ENCODE results near the gene MRPL1. TPM values are rescaled to one million over a fixed set of nuclear protein-coding genes. Genes with fewer than 3 reads are reported as not detected.
A peak's percentile ranks its signal among the peaks of the same experiment; 100 is the strongest.

MRPL1 gene
- total and polyA plus RNA-seq, 4 donors = 10.5 to 20.6 (median 16.1) TPM

DNA sequence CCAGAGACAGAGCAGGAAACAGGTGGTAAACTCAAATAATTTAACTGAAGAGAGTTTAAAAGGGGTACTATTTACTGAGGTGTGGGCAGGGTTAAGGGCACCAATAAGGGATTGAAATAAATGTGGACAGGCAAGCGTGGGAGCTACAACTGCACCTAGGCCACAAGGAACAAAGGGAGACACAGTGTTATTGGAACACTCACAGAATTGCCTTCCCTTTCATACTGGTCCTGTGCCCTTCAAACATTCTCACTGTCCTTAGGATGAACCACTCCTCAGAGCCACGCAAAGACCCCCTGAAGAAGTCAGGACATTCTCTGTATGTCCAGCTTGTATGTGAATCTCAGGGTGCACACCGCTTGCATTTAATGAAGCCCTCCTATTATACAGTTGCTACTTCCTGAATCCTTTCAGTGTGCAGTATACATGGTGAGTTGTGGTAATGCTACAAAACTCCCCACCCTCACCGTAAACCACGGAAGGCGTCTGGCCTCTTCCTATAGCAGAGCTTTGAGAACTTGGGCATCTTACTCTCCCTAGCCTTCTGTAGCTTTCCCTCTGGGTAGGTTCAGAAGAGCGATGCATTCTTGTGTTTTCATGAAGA lies 9.6 kb upstream of the MRPL1 start:
- no peaks in the 10 kb centered on the region for H3K4me1 ChIP-seq (ENCODE audit: control insufficient read depth in 4 of 4, insufficient read depth in 4 of 4, low read length in 3 of 4)
- WGBS = 62% methylated on average over 7 of the region's 7 CpGs
- no peaks in the 10 kb centered on the region for H3K27me3 ChIP-seq (ENCODE audit: control insufficient read depth in 4 of 4, insufficient read depth in 4 of 4, low read length in 3 of 4)
- no peaks in the 10 kb centered on the region for H3K36me3 ChIP-seq (ENCODE audit: control insufficient read depth in 4 of 4, insufficient read depth in 3 of 4, low read depth in 1 of 4, low read length in 3 of 4)
- peak overlapping the region; percentile 19 to 59 for H3K27ac ChIP-seq (ENCODE audit: low read depth in 1 of 2, low read length in 2 of 2)
- TF ChIP-seq RXRA (IDR thresholded peaks at IDR 0.05) (no peak), SP1 (IDR thresholded peaks at IDR 0.05) (no peak), JUND (IDR thresholded peaks at IDR 0.05) (no peak), EGR1 (IDR thresholded peaks at IDR 0.05; ENCODE audit: low read depth in 2 of 2) (no peak), GABPA (IDR thresholded peaks at IDR 0.05 in 1 of 2, conservative IDR thresholded peaks at IDR 0.05 in 1 of 2) (no peak), FOXA2 (IDR thresholded peaks at IDR 0.05) (no peak), YY1 (IDR thresholded peaks at IDR 0.05) (no peak), HNF4G (IDR thresholded peaks at IDR 0.05) (no peak)
- TF ChIP-seq, protein P1, sequence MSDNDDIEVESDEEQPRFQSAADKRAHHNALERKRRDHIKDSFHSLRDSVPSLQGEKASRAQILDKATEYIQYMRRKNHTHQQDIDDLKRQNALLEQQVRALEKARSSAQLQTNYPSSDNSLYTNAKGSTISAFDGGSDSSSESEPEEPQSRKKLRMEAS (IDR thresholded peaks at IDR 0.05) = no peak
- TF ChIP-seq, protein P2, sequence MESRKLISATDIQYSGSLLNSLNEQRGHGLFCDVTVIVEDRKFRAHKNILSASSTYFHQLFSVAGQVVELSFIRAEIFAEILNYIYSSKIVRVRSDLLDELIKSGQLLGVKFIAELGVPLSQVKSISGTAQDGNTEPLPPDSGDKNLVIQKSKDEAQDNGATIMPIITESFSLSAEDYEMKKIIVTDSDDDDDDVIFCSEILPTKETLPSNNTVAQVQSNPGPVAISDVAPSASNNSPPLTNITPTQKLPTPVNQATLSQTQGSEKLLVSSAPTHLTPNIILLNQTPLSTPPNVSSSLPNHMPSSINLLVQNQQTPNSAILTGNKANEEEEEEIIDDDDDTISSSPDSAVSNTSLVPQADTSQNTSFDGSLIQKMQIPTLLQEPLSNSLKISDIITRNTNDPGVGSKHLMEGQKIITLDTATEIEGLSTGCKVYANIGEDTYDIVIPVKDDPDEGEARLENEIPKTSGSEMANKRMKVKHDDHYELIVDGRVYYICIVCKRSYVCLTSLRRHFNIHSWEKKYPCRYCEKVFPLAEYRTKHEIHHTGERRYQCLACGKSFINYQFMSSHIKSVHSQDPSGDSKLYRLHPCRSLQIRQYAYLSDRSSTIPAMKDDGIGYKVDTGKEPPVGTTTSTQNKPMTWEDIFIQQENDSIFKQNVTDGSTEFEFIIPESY (IDR thresholded peaks at IDR 0.05) = no peak
- TF ChIP-seq, protein P3, sequence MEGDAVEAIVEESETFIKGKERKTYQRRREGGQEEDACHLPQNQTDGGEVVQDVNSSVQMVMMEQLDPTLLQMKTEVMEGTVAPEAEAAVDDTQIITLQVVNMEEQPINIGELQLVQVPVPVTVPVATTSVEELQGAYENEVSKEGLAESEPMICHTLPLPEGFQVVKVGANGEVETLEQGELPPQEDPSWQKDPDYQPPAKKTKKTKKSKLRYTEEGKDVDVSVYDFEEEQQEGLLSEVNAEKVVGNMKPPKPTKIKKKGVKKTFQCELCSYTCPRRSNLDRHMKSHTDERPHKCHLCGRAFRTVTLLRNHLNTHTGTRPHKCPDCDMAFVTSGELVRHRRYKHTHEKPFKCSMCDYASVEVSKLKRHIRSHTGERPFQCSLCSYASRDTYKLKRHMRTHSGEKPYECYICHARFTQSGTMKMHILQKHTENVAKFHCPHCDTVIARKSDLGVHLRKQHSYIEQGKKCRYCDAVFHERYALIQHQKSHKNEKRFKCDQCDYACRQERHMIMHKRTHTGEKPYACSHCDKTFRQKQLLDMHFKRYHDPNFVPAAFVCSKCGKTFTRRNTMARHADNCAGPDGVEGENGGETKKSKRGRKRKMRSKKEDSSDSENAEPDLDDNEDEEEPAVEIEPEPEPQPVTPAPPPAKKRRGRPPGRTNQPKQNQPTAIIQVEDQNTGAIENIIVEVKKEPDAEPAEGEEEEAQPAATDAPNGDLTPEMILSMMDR (IDR thresholded peaks at IDR 0.05; ENCODE audit: low read depth, low read length, missing input control) = no peak
- H3K9ac ChIP-seq (ENCODE audit: low read depth in 1 of 2, low read length in 2 of 2) = peak overlapping the region in 1 of 2 donors; percentile 43
- no peak for DNase-seq (ENCODE audit: low spot score)
- no peak overlapping the region for H3K4me3 ChIP-seq (ENCODE audit: low read depth in 1 of 3, low read length in 3 of 3)
- no peaks in the 10 kb centered on the region for H3K9me3 ChIP-seq (ENCODE audit: control insufficient read depth in 4 of 4, low read length in 3 of 4)

DNA sequence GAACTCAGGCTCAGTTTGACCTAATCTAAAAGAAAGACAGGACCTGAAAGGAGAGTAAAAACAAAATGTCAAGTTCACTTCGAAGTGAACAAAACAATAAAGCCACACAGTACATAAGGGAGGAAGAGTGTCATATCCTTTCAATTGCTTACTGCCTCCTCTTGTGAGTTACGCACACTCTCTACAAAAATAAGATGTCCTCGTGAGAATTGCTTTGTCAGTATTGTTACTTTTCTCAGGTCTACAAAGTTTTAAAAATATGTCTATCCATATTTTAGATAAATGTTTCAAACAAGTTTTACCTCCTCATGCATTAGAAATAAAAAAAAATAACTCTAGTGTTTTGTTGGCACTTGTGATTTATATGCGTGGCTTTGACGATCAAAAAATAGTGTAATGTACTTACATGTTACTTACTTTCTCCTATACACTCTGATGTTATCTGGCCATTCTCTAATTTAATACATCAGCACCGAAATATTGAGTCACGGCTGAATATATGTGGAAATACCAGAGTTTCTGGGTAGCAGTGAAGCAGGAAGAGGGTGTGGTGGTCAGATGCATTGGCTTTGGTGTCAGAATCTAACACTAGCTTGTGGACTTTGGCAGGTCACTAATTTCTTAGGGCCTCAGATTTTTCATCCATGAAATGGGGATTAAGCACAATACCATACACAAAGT lies 8.1 kb upstream of the MRPL1 start:
- peak overlapping the region; percentile 41 to 56 for H3K27ac ChIP-seq (ENCODE audit: low read depth in 1 of 2, low read length in 2 of 2)
- no peaks in the 10 kb centered on the region for H3K36me3 ChIP-seq (ENCODE audit: control insufficient read depth in 4 of 4, insufficient read depth in 3 of 4, low read depth in 1 of 4, low read length in 3 of 4)
- DNase-seq (ENCODE audit: low spot score) = no peak
- H3K9me3 ChIP-seq (ENCODE audit: control insufficient read depth in 4 of 4, low read length in 3 of 4) = no peaks in the 10 kb centered on the region
- peak overlapping the region in 1 of 2 donors; percentile 27 for H3K9ac ChIP-seq (ENCODE audit: low read depth in 1 of 2, low read length in 2 of 2)
- H3K27me3 ChIP-seq (ENCODE audit: control insufficient read depth in 4 of 4, insufficient read depth in 4 of 4, low read length in 3 of 4) = no peaks in the 10 kb centered on the region
- no peak overlapping the region for H3K4me3 ChIP-seq (ENCODE audit: low read depth in 1 of 3, low read length in 3 of 3)
- peaks cover 0 to 1% (median 0%) of the 10 kb centered on the region in 4 donors for H3K4me1 ChIP-seq (ENCODE audit: control insufficient read depth in 4 of 4, insufficient read depth in 4 of 4, low read length in 3 of 4)
- 68% methylated on average over 7 of the region's 7 CpGs for WGBS
- TF ChIP-seq, protein P2 (IDR thresholded peaks at IDR 0.05) = no peak
- TF ChIP-seq, protein P4, sequence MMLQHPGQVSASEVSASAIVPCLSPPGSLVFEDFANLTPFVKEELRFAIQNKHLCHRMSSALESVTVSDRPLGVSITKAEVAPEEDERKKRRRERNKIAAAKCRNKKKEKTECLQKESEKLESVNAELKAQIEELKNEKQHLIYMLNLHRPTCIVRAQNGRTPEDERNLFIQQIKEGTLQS (IDR thresholded peaks at IDR 0.05) = no peak
- TF ChIP-seq HNF4A (conservative IDR thresholded peaks at IDR 0.05) (no peak), GABPA (IDR thresholded peaks at IDR 0.05 in 1 of 2, conservative IDR thresholded peaks at IDR 0.05 in 1 of 2) (no peak), HNF4G (IDR thresholded peaks at IDR 0.05) (no peak), TAF1 (conservative IDR thresholded peaks at IDR 0.05) (no peak), YY1 (IDR thresholded peaks at IDR 0.05) (no peak), NR2F2 (IDR thresholded peaks at IDR 0.05) (no peak), FOXA1 (IDR thresholded peaks at IDR 0.05) (no peak), JUND (IDR thresholded peaks at IDR 0.05) (no peak), SP1 (IDR thresholded peaks at IDR 0.05) (no peak), RAD21 (IDR thresholded peaks at IDR 0.05) (no peak), FOXA2 (IDR thresholded peaks at IDR 0.05) (no peak), RXRA (IDR thresholded peaks at IDR 0.05) (no peak)
- TF ChIP-seq, protein P3 (IDR thresholded peaks at IDR 0.05; ENCODE audit: low read depth, low read length, missing input control) = no peak
- TF ChIP-seq, protein P5, sequence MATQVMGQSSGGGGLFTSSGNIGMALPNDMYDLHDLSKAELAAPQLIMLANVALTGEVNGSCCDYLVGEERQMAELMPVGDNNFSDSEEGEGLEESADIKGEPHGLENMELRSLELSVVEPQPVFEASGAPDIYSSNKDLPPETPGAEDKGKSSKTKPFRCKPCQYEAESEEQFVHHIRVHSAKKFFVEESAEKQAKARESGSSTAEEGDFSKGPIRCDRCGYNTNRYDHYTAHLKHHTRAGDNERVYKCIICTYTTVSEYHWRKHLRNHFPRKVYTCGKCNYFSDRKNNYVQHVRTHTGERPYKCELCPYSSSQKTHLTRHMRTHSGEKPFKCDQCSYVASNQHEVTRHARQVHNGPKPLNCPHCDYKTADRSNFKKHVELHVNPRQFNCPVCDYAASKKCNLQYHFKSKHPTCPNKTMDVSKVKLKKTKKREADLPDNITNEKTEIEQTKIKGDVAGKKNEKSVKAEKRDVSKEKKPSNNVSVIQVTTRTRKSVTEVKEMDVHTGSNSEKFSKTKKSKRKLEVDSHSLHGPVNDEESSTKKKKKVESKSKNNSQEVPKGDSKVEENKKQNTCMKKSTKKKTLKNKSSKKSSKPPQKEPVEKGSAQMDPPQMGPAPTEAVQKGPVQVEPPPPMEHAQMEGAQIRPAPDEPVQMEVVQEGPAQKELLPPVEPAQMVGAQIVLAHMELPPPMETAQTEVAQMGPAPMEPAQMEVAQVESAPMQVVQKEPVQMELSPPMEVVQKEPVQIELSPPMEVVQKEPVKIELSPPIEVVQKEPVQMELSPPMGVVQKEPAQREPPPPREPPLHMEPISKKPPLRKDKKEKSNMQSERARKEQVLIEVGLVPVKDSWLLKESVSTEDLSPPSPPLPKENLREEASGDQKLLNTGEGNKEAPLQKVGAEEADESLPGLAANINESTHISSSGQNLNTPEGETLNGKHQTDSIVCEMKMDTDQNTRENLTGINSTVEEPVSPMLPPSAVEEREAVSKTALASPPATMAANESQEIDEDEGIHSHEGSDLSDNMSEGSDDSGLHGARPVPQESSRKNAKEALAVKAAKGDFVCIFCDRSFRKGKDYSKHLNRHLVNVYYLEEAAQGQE (IDR thresholded peaks at IDR 0.05) = no peak
